H1 (cell line): ENCODE data around the gene GRIP2. TPM values are rescaled to one million over a fixed set of nuclear protein-coding genes. Genes with fewer than 3 reads are reported as not detected.

Experiments used
- CTCF ChIA-PET: fragments of 300-600 bp; sonication (Branson Sonifier 250); formaldehyde crosslinking; loops from one replicate; lab custom pipeline; 2021; ENCODE audit not compliant: partially characterized antibody; lab: Charles Lee
- POLR2A ChIA-PET: fragments of 300-600 bp; sonication (Branson Sonifier 250); formaldehyde crosslinking; loops from one replicate; lab custom pipeline; 2021; ENCODE audit warnings: inconsistent platforms; ENCODE audit not compliant: partially characterized antibody; lab: Charles Lee
- DNase-seq, 2 experiments: peaks; one replicate each; pipeline versions ENCODE4 v3.0.0 to v3.0.0-alpha.2; 2010 to 2022; ENCODE audit warnings: low spot score in 2 of 2, low read depth in 1 of 2, mixed read lengths in 1 of 2
- FAIRE-seq: peaks from 2 replicates; lab custom pipeline; 2011; peaks lifted over from hg19 to GRCh38; lab: Jason Lieb, UNC
- H2AFZ ChIP-seq: 2 replicates; pipeline ENCODE4 v1.8.1; 2012; ENCODE audit warnings: low read length, inconsistent platforms
- H2AK5ac ChIP-seq: 2 replicates; pipeline ENCODE4 v1.6.1; 2013; ENCODE audit warnings: low read depth, low read length
- H2BK120ac ChIP-seq: replicated peaks from 2 replicates; pipeline ENCODE3; 2013; ENCODE audit warnings: low read depth, low read length, inconsistent platforms
- H2BK12ac ChIP-seq: 2 replicates; pipeline ENCODE4 v1.6.1; 2013; ENCODE audit warnings: low read depth, low read length
- H2BK15ac ChIP-seq: 2 replicates; pipeline ENCODE4 v1.6.1; 2013; ENCODE audit warnings: low read length
- H2BK20ac ChIP-seq: 2 replicates; pipeline ENCODE4 v1.6.1; 2013; ENCODE audit warnings: low read length
- H2BK5ac ChIP-seq: 2 replicates; pipeline ENCODE4 v1.6.1; 2013; ENCODE audit warnings: low read depth, low read length
- H3K14ac ChIP-seq: 2 replicates; pipeline ENCODE4 v1.6.1; 2013; ENCODE audit warnings: inconsistent platforms; ENCODE audit not compliant: insufficient read length
- H3K18ac ChIP-seq: 2 replicates; pipeline ENCODE4 v1.6.1; 2013; ENCODE audit warnings: low read length; ENCODE audit errors: extremely low read depth
- H3K23ac ChIP-seq: 2 replicates; pipeline ENCODE4 v1.6.1; 2013; ENCODE audit warnings: inconsistent platforms; ENCODE audit not compliant: insufficient read length
- H3K23me2 ChIP-seq: 2 replicates; pipeline ENCODE4 v1.6.1; 2013; ENCODE audit warnings: low read depth, low read length
- H3K27ac ChIP-seq: 2 replicates; pipeline ENCODE4 v1.6.1; 2011; ENCODE audit warnings: low read depth, low read length, inconsistent platforms
- H3K27me3 ChIP-seq, 4 experiments: replicated peaks in 1 of 4; 1 replicate in 1 of 4; 2 replicates in 3 of 4; pipeline versions ENCODE4 v1.6.1 to v1.8.1; 2011 to 2013; ENCODE audit warnings: low read length in 3 of 4, mild to moderate bottlenecking in 3 of 4, inconsistent platforms in 2 of 4, mixed read lengths in 2 of 4, moderate library complexity in 1 of 4; ENCODE audit not compliant: control insufficient read depth in 3 of 4, insufficient read depth in 3 of 4; ENCODE audit errors: extremely low read depth in 1 of 4
- H3K36me3 ChIP-seq, 4 experiments: 2 replicates each; pipeline versions ENCODE4 v1.6.1 to v1.8.1; 2011 to 2013; ENCODE audit warnings: mild to moderate bottlenecking in 4 of 4, low read length in 3 of 4, moderate library complexity in 2 of 4, control low read depth in 1 of 4, inconsistent platforms in 1 of 4; ENCODE audit not compliant: insufficient read depth in 4 of 4, control insufficient read depth in 2 of 4
- H3K4ac ChIP-seq: replicated peaks from 2 replicates; pipeline ENCODE3; 2013; ENCODE audit warnings: low read length, low read depth, mixed read lengths, inconsistent platforms; ENCODE audit not compliant: insufficient read length
- H3K4me1 ChIP-seq, 4 experiments: replicated peaks in 1 of 4; 1 replicate in 1 of 4; 2 replicates in 3 of 4; pipeline versions ENCODE4 v1.6.1 to v1.8.1; 2011 to 2013; ENCODE audit warnings: low read length in 3 of 4, inconsistent platforms in 2 of 4, mixed read lengths in 1 of 4; ENCODE audit not compliant: insufficient read depth in 4 of 4, control insufficient read depth in 3 of 4
- H3K4me2 ChIP-seq, 2 experiments: 2 replicates each; pipeline versions ENCODE4 v1.6.1 to v1.8.1; 2011 to 2013; ENCODE audit warnings: low read depth in 2 of 2, low read length in 2 of 2, control low read depth in 1 of 2, inconsistent platforms in 1 of 2, mild to moderate bottlenecking in 1 of 2; ENCODE audit not compliant: insufficient read depth in 1 of 2
- H3K4me3 ChIP-seq, 4 experiments: fragments of 200-600, 300-600 bp in 1 of 4; sonication (generic), shearing (Covaris generic), sonication (Bioruptor Twin) in 1 of 4; 2 replicates each; pipeline versions ENCODE4 v1.5.1 to v1.8.1; 2011 to 2016; ENCODE audit warnings: low read length in 4 of 4, low read depth in 3 of 4, control low read depth in 2 of 4, inconsistent platforms in 2 of 4, mild to moderate bottlenecking in 2 of 4, mixed read lengths in 1 of 4, moderate library complexity in 1 of 4; ENCODE audit not compliant: insufficient read depth in 2 of 4; ENCODE audit errors: extremely low read depth in 1 of 4
- H3K56ac ChIP-seq: replicated peaks from 2 replicates; pipeline ENCODE3; 2013; ENCODE audit warnings: low read depth, mild to moderate bottlenecking, mixed read lengths, low read length, inconsistent platforms; ENCODE audit not compliant: insufficient read length
- H3K79me1 ChIP-seq: 2 replicates; pipeline ENCODE4 v1.6.1; 2013; ENCODE audit warnings: low read depth, low read length, control low read depth
- H3K79me2 ChIP-seq, 2 experiments: 2 replicates each; pipeline versions ENCODE4 v1.6.1 to v1.8.1; 2012 to 2013; ENCODE audit warnings: low read length in 2 of 2, mild to moderate bottlenecking in 2 of 2, inconsistent platforms in 1 of 2; ENCODE audit not compliant: insufficient read depth in 2 of 2, control insufficient read depth in 1 of 2
- H3K9ac ChIP-seq, 4 experiments: replicated peaks in 1 of 4; 1 replicate in 1 of 4; 2 replicates in 3 of 4; pipeline versions ENCODE4 v1.6.1 to v1.8.1; 2011 to 2013; ENCODE audit warnings: low read depth in 3 of 4, low read length in 3 of 4, control low read depth in 2 of 4, mild to moderate bottlenecking in 2 of 4, moderate library complexity in 2 of 4, inconsistent platforms in 1 of 4; ENCODE audit errors: extremely low read depth in 1 of 4
- H3K9me3 ChIP-seq, 2 experiments: 2 replicates each; pipeline versions ENCODE4 v1.6.1 to v1.8.1; 2012 to 2013; ENCODE audit warnings: mild to moderate bottlenecking in 2 of 2, moderate library complexity in 2 of 2, control low read depth in 1 of 2, inconsistent platforms in 1 of 2, low read depth in 1 of 2, low read length in 1 of 2, mixed read lengths in 1 of 2; ENCODE audit not compliant: insufficient read depth in 2 of 2
- H4K20me1 ChIP-seq, 2 experiments: replicated peaks in 1 of 2; 2 replicates each; pipeline versions ENCODE3 to v1.8.1; 2011 to 2013; ENCODE audit warnings: inconsistent platforms in 2 of 2, low read length in 2 of 2, mild to moderate bottlenecking in 1 of 2; ENCODE audit not compliant: insufficient read depth in 2 of 2, control insufficient read depth in 1 of 2
- H4K5ac ChIP-seq: 2 replicates; pipeline ENCODE4 v1.6.1; 2013; ENCODE audit warnings: low read length, low read depth, mixed read lengths, inconsistent platforms; ENCODE audit not compliant: insufficient read length
- H4K8ac ChIP-seq: 2 replicates; pipeline ENCODE4 v1.8.0; 2013; ENCODE audit warnings: mild to moderate bottlenecking, moderate library complexity, low read length, inconsistent platforms; ENCODE audit not compliant: insufficient read depth; ENCODE audit errors: extremely low read depth
- H4K91ac ChIP-seq: replicated peaks from 2 replicates; pipeline ENCODE3; 2013; ENCODE audit warnings: low read length, mixed read lengths, inconsistent platforms; ENCODE audit not compliant: insufficient read length
- CBX5 ChIP-seq: fragments of 300-800, 300-1000 bp; sonication (generic); IDR thresholded peaks from 2 replicates; pipeline ENCODE4 v1.7.1; 2016; ENCODE audit warnings: antibody characterized with exemption, low read length, low read depth
- EZH2 ChIP-seq: fragments of 200-600 bp; sonication (generic); IDR thresholded peaks from 2 replicates; pipeline ENCODE4 v1.7.1; 2012; ENCODE audit warnings: low read depth, mild to moderate bottlenecking, moderate library complexity, low read length, inconsistent platforms; ENCODE audit not compliant: severe bottlenecking
- FOSL1 ChIP-seq: IDR thresholded peaks from 2 replicates; pipeline ENCODE4 v1.6.1; 2011; ENCODE audit warnings: mild to moderate bottlenecking, low read depth, low read length, moderate library complexity; ENCODE audit not compliant: insufficient read depth
- NRF1 ChIP-seq: IDR thresholded peaks from 2 replicates; pipeline ENCODE4 v1.6.1; 2011; ENCODE audit warnings: mild to moderate bottlenecking, low read depth, low read length, improper control_type of control experiment
- SIN3A ChIP-seq, 2 experiments: IDR thresholded peaks in 1 of 2; conservative IDR thresholded peaks in 1 of 2; 2 replicates each; pipeline ENCODE4 v1.6.1; 2011 to 2012; ENCODE audit warnings: low read length in 2 of 2, improper control_type of control experiment in 1 of 2, low read depth in 1 of 2, mild to moderate bottlenecking in 1 of 2
- SIX5 ChIP-seq: IDR thresholded peaks from 2 replicates; pipeline ENCODE4 v1.6.1; 2011; ENCODE audit warnings: mild to moderate bottlenecking, low read depth, low read length
- TBP ChIP-seq: IDR thresholded peaks from 2 replicates; pipeline ENCODE4 v1.6.1; 2011; ENCODE audit warnings: low read depth, low read length, improper control_type of control experiment
- WGBS, 2 experiments: shearing (Covaris generic) in 1 of 2; methylation state at CpG; one replicate each; pipeline versions ENCODE4 v1.1.6 to v1.1.7; 2013 to 2015; ENCODE audit warnings: low lambda C conversion rate in 2 of 2, mixed read lengths in 2 of 2, inconsistent platforms in 1 of 2, low coverage in 1 of 2, missing lambda C conversion rate in 1 of 2; ENCODE audit not compliant: insufficient replicate concordance in 2 of 2, insufficient coverage in 1 of 2, insufficient read length in 1 of 2; ENCODE audit errors: extremely low coverage in 1 of 2, missing lambda C conversion rate in 1 of 2; 5-methylcytosine and 5-hydroxymethylcytosine counted together
- polyA plus RNA-seq, 7 experiments: library from polyadenylated mRNA; depleted of rRNA in 3 of 7; stranded (reverse) in 5 of 7; unstranded in 2 of 7; fragments of >200 nt in 5 of 7; fragments of 200-250 nt in 2 of 7; gene quantifications; 1 replicate in 5 of 7; 2 replicates in 1 of 7; 4 replicates in 1 of 7; pipeline versions ENCODE4 v1.2.1 to v1.2.3, GENCODE V29; 2011 to 2013; ENCODE audit warnings: missing spikeins in 2 of 7, mixed read lengths in 2 of 7
- total RNA-seq: library from RNA; stranded (reverse); fragmentation: NEBNext Ultra II Directional; extraction: Animal tissue kit (Norgen Biotek cat#: 25700); gene quantifications from 2 replicates; pipeline ENCODE4 v1.2.1, GENCODE V29; 2021

The GRIP2 gene
- total and polyA plus RNA-seq, 2 of the 8 experiments (the other 6 are each of a cell fraction or from before 2014, with no cell fraction given), result 2.5 to 6.4 TPM

DNA sequence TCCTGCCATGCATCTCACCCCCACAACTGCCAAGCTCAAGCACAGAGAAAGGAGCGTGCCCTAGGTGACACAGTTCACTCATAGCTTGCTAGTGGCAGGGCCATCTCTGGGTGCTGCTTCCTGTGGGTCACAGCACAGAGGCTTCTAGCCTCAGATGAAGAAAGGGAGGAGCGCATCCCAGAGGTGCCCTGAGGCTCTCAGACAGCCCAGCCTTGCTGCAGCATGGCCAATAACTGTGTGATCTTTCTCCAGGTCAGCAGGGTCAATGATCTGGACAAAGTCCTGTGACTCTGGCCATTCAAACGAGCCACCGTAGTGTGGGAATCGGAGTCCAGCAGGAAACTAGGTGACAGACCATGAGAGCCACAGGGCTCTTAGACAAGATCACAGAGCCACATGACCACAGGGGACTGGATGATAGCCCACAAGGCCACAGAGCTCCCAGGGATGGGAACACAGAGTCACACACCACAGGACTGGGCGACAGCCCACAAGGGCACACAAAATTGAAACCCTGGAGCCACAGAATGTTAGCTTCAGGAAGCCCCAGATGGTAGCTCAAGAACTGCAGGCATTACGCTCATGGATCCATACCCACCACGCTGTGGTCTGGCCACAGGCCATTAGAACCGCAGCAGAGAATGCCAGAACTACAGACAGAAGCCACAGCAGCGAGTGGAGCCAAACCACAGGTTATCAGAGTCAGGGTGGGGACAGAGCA lies 25.9 kb upstream of the GRIP2 start:
- H2BK5ac ChIP-seq, result no peak overlapping the region
- no peak overlapping the region for H3K4me3 ChIP-seq
- H3K4me1 ChIP-seq, result peaks cover 6 to 27% (median 10%) of the 10 kb centered on the region in 4 experiments
- DNase-seq (no peak), FAIRE-seq (no peak)
- no peaks in the 10 kb centered on the region for H3K23me2 ChIP-seq
- ChIA-PET CTCF (interaction anchor here (0.6 to 4.1 kb wide), 6 partner anchors 8 to 59 kb away, joined by 3 to 35 read pairs (median 3); no protein-coding TSS in a partner anchor), POLR2A (interaction anchor here (0.8 to 1.0 kb wide), 2 partner anchors 85 to 142 kb away, joined by 3 to 4 read pairs; partner anchors contain the start of gene CCDC174)
- H4K8ac ChIP-seq, result no peak overlapping the region; the same call in 1 of the 2 replicates
- H3K23ac ChIP-seq, result no peak overlapping the region
- H3K14ac ChIP-seq, result no peak overlapping the region
- 73% methylated on average over 10 of the region's 10 CpGs; no CpG with 5 or more reads in 1 of the 2 experiments for WGBS, 2 experiments
- no peak overlapping the region for H3K4ac ChIP-seq
- H3K9ac ChIP-seq, result no peak overlapping the region
- H3K79me2 ChIP-seq, result no peaks in the 10 kb centered on the region
- no peak overlapping the region for H3K27ac ChIP-seq
- no peak overlapping the region for H2BK12ac ChIP-seq
- H2BK120ac ChIP-seq, result no peak overlapping the region
- no peak overlapping the region for H2AFZ ChIP-seq
- H4K91ac ChIP-seq, result no peak overlapping the region
- no peaks in the 10 kb centered on the region for H3K36me3 ChIP-seq
- no peak overlapping the region for H3K56ac ChIP-seq
- no peak overlapping the region for H2AK5ac ChIP-seq
- H3K18ac ChIP-seq, result no peak overlapping the region
- H2BK20ac ChIP-seq, result no peak overlapping the region
- no peaks in the 10 kb centered on the region for H4K20me1 ChIP-seq
- H2BK15ac ChIP-seq, result no peak overlapping the region
- H3K27me3 ChIP-seq, result no peaks in the 10 kb centered on the region
- no peak overlapping the region for H3K4me2 ChIP-seq
- H3K79me1 ChIP-seq, result no peaks in the 10 kb centered on the region; the same call in 1 of the 2 replicates
- no peaks in the 10 kb centered on the region for H3K9me3 ChIP-seq
- H4K5ac ChIP-seq, result no peak overlapping the region
- TF ChIP-seq CBX5 (no peak), SIN3A (conservative IDR thresholded peaks at IDR 0.05 in 1 of 2, IDR thresholded peaks at IDR 0.05 in 1 of 2; ENCODE audit: low read depth in 1 of 2, low read length in 2 of 2) (no peak), TBP (no peak), SIX5 (no peak), NRF1 (no peak), FOSL1 (no peak), EZH2 (no peak)
